Adrenal gland (tissue), 5 donors: ENCODE data around the gene ACRV1.

Source experiments
- CTCF ChIP-seq, 6 experiments: fragments of 450-650 bp in 4 of 6; fragments of 200-600 bp in 2 of 6; sonication (generic) in 1 of 6; IDR thresholded peaks; 1 replicate in 5 of 6; 2 replicates in 1 of 6; pipeline versions ENCODE4 v1.5.1 to v1.8.0; 2016 to 2021; ENCODE audit warnings: antibody characterized with exemption in 6 of 6, mild to moderate bottlenecking in 2 of 6, moderate library complexity in 1 of 6
- POLR2A ChIP-seq, 2 donors: fragments of 450-650 bp; IDR thresholded peaks; one replicate each; pipeline ENCODE4 v1.6.1; 2017; ENCODE audit warnings: antibody characterized with exemption in 2 of 2, mild to moderate bottlenecking in 2 of 2, moderate library complexity in 1 of 2
- donor health status: DM: no; HTN: no; CAD: no.

- TF ChIP-seq CTCF (IDR thresholded peaks at IDR 0.05) = no peak
- no peak for TF ChIP-seq POLR2A (IDR thresholded peaks at IDR 0.05)
Observed at GRCh38 chr11:125728969-125729368, 48.3 kb upstream of the ACRV1 start.
